ENCODE results near the gene KIF23. TPM values are rescaled to one million over a fixed set of nuclear protein-coding genes. Genes with fewer than 3 reads are reported as not detected.
A peak's percentile ranks its signal among the peaks of the same experiment; 100 is the strongest.

Gene KIF23
- total RNA-seq, 1 donor from 2014 or later: 1.5 TPM

DNA sequence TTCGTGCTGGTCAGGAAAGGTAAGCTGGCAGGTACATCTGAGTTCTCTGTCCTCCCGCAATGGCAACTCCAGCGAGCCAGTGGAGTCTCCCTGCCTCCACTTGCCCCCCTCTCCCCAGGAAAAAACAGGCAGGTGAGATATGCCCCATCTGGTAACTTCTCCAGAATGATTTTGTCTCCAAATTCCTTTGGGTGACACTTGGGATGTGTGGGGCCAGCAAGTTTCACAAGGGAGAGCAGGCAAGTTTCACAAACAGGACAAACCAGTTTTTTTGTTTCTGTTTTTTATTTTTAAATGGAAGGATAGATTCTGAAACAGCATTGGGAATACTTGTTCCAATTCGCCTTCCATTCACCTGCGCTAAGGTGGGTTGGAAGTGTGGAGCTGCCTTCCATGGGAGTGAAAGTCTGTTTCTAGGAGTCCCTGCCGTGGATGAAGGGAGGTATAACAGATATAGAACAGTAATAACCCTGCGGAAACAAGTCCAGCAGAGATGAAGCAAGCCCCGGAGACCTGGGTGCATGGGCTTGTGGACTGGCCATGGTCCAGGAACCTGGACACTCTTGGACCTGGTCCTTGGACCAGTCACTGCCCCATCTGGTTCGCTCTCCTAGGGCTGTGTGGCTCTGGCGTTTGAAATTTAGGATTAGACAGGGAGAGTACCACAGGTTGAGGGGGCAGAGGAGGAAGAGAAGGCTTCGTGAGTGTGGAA is 22.9 kb upstream of the KIF23 start:
- H3K4me1 Mint-ChIP-seq: peaks cover 7% of the 10 kb centered on the region
- no peaks in the 10 kb centered on the region for H3K9me3 Mint-ChIP-seq
- H3K27me3 Mint-ChIP-seq: peaks cover 8% of the 10 kb centered on the region
- no peak overlapping the region for H3K4me3 Mint-ChIP-seq
- POLR2A ChIA-PET: no interaction called here
- H3K27ac Mint-ChIP-seq: no peak overlapping the region
- CTCF ChIA-PET: no interaction called here
- DNase-seq (no peak), ATAC-seq (ENCODE audit: low read depth) (no peak)
- intact Hi-C loops (cut with micrococcal nuclease): loop anchor here (5.0 to 10.0 kb wide), 2 partner anchors 229 to 836 kb away; partner anchors contain the start of gene GLCE
- H3K36me3 Mint-ChIP-seq (ENCODE audit: low read depth): no peaks in the 10 kb centered on the region
- TF ChIP-seq, protein P1, sequence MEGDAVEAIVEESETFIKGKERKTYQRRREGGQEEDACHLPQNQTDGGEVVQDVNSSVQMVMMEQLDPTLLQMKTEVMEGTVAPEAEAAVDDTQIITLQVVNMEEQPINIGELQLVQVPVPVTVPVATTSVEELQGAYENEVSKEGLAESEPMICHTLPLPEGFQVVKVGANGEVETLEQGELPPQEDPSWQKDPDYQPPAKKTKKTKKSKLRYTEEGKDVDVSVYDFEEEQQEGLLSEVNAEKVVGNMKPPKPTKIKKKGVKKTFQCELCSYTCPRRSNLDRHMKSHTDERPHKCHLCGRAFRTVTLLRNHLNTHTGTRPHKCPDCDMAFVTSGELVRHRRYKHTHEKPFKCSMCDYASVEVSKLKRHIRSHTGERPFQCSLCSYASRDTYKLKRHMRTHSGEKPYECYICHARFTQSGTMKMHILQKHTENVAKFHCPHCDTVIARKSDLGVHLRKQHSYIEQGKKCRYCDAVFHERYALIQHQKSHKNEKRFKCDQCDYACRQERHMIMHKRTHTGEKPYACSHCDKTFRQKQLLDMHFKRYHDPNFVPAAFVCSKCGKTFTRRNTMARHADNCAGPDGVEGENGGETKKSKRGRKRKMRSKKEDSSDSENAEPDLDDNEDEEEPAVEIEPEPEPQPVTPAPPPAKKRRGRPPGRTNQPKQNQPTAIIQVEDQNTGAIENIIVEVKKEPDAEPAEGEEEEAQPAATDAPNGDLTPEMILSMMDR (IDR thresholded peaks at IDR 0.05): no peak

DNA sequence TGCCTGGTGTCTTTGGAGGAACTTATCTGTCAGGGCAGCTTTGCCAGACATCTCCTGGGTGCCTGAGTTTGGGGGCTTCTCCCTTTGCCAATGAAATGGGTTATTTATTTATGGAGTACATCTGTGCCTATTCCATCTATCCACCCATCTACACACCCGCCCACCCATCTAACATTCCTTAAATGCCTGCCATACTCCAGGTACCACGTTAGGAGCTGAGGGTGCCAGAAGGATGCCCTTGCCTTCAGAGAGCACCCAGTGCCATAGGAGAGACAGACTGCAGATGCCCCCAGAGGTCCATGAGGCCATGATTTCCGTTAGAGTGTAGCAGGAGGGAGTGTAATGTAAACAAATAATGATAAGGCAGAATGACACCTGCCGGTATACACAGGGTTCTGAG is 21.8 kb upstream of the KIF23 start:
- H3K4me3 Mint-ChIP-seq: no peak overlapping the region
- no peaks in the 10 kb centered on the region for H3K9me3 Mint-ChIP-seq
- no peak overlapping the region for H3K27ac Mint-ChIP-seq
- no peak for ATAC-seq (ENCODE audit: low read depth)
- ChIA-PET CTCF (no interaction called here), POLR2A (no interaction called here)
- H3K27me3 Mint-ChIP-seq: peaks cover 8% of the 10 kb centered on the region
- H3K36me3 Mint-ChIP-seq (ENCODE audit: low read depth): no peaks in the 10 kb centered on the region
- TF ChIP-seq, protein P1 (IDR thresholded peaks at IDR 0.05): no peak
- intact Hi-C loops (cut with micrococcal nuclease): loop anchor here (5.0 to 10.0 kb wide), 2 partner anchors 230 to 838 kb away; partner anchors contain the start of gene GLCE
- peaks cover 7% of the 10 kb centered on the region for H3K4me1 Mint-ChIP-seq
- DNase-seq: no peak

DNA sequence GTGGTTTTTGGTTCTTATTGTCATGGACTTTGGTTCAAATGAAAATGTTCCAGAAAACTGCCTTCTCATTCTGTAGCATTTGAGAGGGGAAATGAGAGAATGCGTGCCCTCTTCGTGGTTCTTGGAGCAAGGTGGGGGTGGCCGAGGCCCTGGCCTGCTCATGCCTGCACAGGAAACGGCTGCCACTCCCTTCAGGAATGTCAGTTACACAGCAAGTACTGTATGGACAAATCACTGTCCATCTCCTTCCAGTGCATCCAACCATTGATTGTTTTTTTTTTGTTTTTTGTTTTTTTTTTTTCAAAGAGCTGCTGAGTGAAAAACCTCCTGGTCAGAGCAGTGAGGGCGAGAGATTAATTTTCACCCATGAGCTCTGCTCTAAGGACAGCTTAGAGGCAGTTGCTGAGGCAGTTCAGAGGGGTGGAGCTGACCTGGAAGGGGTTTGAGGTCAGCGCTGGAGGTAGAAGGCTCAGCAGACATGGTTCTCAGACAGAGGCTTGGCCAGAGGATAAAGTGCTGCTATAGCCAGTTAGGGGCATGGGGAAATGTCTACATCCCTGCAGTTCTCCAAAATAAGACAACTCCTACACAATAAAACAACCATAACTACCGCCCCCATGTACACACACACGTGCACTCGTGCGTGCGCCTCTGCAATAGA is 20.2 kb upstream of the KIF23 start:
- Mint-ChIP-seq H3K4me3 (no peak overlapping the region), H3K27me3 (peaks cover 6% of the 10 kb centered on the region), H3K27ac (no peak overlapping the region), H3K36me3 (ENCODE audit: low read depth) (no peaks in the 10 kb centered on the region), H3K4me1 (peaks cover 7% of the 10 kb centered on the region), H3K9me3 (no peaks in the 10 kb centered on the region)
- ChIA-PET POLR2A (interaction anchor here (1.0 kb wide), 1 partner anchor 59 kb away, joined by 3 read pairs; the partner anchor contains the start of gene RPLP1), CTCF (interaction anchor here (0.9 to 2.5 kb wide), 8 partner anchors 10 to 341 kb away, joined by 3 to 7 read pairs (median 4); no protein-coding TSS in a partner anchor)
- TF ChIP-seq, protein P1 (IDR thresholded peaks at IDR 0.05): no peak
- intact Hi-C loops (cut with micrococcal nuclease): loop anchor here (2.0 to 10.0 kb wide), 3 partner anchors 21 to 839 kb away; partner anchors contain the start of genes GLCE and KIF23
- no peak for DNase-seq
- ATAC-seq (ENCODE audit: low read depth): no peak

DNA sequence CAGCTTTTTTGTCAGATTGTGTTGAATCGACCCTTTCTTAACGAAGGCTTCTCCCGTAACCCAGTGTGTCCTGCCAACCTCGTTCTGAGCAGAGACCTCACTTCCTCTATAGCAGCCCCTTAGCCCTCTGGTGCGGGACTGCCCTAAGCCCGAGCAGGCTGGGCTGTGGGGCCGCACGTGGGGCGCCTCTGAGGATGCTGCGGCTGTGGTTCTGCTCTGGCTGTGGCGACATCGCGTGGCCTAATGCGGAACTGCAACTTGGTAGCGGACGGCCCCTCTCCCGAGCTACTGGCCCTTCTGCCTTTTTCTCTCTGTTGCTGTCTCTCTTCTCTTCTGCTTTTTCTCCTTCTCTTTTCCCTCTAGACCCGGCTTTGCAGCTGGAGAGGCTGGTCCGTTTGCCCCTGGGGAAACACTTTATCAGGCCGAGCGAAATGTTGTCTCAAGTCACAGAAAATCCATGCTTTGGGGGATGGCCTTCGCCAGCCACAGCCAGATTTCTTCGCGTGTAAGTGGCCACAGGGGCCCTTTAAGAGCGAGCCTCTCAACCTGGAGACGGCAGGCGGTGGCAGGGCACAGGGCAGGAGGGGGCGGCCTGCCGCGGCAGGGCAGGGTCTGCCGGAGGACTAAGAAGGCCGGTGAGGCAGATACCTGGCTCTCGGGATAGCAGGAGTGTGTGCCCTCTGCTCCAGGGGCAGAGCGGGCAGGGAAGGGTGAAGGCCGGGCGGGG is 19.4 kb upstream of the KIF23 start:
- intact Hi-C loops (cut with micrococcal nuclease): loop anchor here (2.0 to 10.0 kb wide), 3 partner anchors 20 to 840 kb away; partner anchors contain the start of genes GLCE and KIF23
- Mint-ChIP-seq H3K27ac (no peak overlapping the region), H3K36me3 (ENCODE audit: low read depth) (no peaks in the 10 kb centered on the region), H3K4me3 (no peak overlapping the region), H3K9me3 (no peaks in the 10 kb centered on the region), H3K27me3 (peaks cover 6% of the 10 kb centered on the region), H3K4me1 (peaks cover 7% of the 10 kb centered on the region)
- ChIA-PET POLR2A (interaction anchor here (1.0 kb wide), 1 partner anchor 58 kb away, joined by 3 read pairs; the partner anchor contains the start of gene RPLP1), CTCF (interaction anchor here (0.9 to 2.5 kb wide), 9 partner anchors 9 to 342 kb away, joined by 3 to 7 read pairs (median 4); no protein-coding TSS in a partner anchor)
- ATAC-seq (ENCODE audit: low read depth) (peak; percentile 100), DNase-seq (peak; percentile 82)
- TF ChIP-seq, protein P1 (IDR thresholded peaks at IDR 0.05): peak; percentile 63

All from activated B cell treated with CpG ODN at 0.5 μM for 24 hours (primary cell).